HCT116 (cell line): ENCODE measurements around the gene CAPRIN1. TPM values are rescaled to one million over a fixed set of nuclear protein-coding genes. Genes with fewer than 3 reads are reported as not detected.
"Not testable (repeated sequence)": the region's sequence is repeated elsewhere in the genome, so short reads cannot be mapped to it uniquely, and the experiment has no call there.

Experiments
- ATAC-seq: fragments of 200-7000 bp; cut with Tn5 transposase; 2 replicates; pipeline ENCODE4 v1.9.1; 2020; ENCODE audit warnings: mild to moderate bottlenecking, moderate library complexity
- BruUV-seq: library from RNA; stranded (reverse); fragments of 400-500 nt; replicated peaks from 2 replicates; lab custom pipeline; 2021; lab: Mats Ljungman, UMichigan
- CTCF ChIA-PET: fragments of 300-600 bp; sonication (Branson Sonifier 250); formaldehyde crosslinking; loops from one replicate; lab custom pipeline; 2021; ENCODE audit warnings: antibody characterized with exemption; lab: Charles Lee
- POLR2A ChIA-PET: fragments of 300-600, 350-600 bp; sonication (Branson Sonifier 250); formaldehyde crosslinking; loops from one replicate; lab custom pipeline; 2021; ENCODE audit warnings: antibody characterized with exemption; lab: Charles Lee
- RAD21 ChIA-PET, 2 experiments: fragments of 300-600 bp; sonication (Branson Sonifier 250); formaldehyde crosslinking; loops; one replicate each; lab custom pipeline; 2023; ENCODE audit warnings: low total read pairs in 2 of 2; ENCODE audit not compliant: uncharacterized antibody in 2 of 2, unreplicated experiment in 2 of 2, low non-redundant PET in 1 of 2; lab: Charles Lee
- DNase-seq: peaks from one replicate; pipeline ENCODE4 v3.0.0-alpha.2; 2010; ENCODE audit warnings: low read depth, low spot score
- H2AFZ ChIP-seq: fragments of 200-600 bp; shearing (Covaris generic), sonication (generic); 2 replicates; pipeline ENCODE4 v1.6.1; 2017; ENCODE audit warnings: low read depth, mixed run types, mixed read lengths, antibody characterized with exemption, low read length; ENCODE audit not compliant: poor library complexity, severe bottlenecking
- H3K27ac ChIP-seq: 2 replicates; pipeline ENCODE4 v1.5.1; 2012; ENCODE audit warnings: low read depth, low read length
- H3K27me3 ChIP-seq: fragments of 200-600 bp; sonication (generic); 2 replicates; pipeline ENCODE4 v1.6.1; 2016; ENCODE audit warnings: mixed run types, low read length, mixed read lengths; ENCODE audit not compliant: insufficient read depth
- H3K36me3 ChIP-seq, 2 experiments: fragments of 200-500 bp in 1 of 2; fragments of 200-600 bp in 1 of 2; sonication (Bioruptor generic) in 1 of 2; sonication (generic) in 1 of 2; 2 replicates each; pipeline versions ENCODE4 v1.5.1 to v1.6.1; 2014 to 2016; ENCODE audit warnings: low read length in 2 of 2, inconsistent platforms in 1 of 2, mixed read lengths in 1 of 2, mixed run types in 1 of 2; ENCODE audit not compliant: insufficient read depth in 2 of 2, control insufficient read depth in 1 of 2
- H3K4me1 ChIP-seq, 2 experiments: fragments of 200-600 bp in 1 of 2; sonication (generic) in 1 of 2; 2 replicates each; pipeline versions ENCODE4 v1.5.1 to v1.6.1; 2012 to 2017; ENCODE audit warnings: low read length in 2 of 2, inconsistent platforms in 1 of 2, mild to moderate bottlenecking in 1 of 2, mixed read lengths in 1 of 2, mixed run types in 1 of 2, moderate library complexity in 1 of 2; ENCODE audit not compliant: insufficient read depth in 2 of 2, control insufficient read depth in 1 of 2
- H3K4me2 ChIP-seq: fragments of 200-600 bp; sonication (generic); 2 replicates; pipeline ENCODE4 v1.6.1; 2017; ENCODE audit warnings: mixed run types, low read length, mixed read lengths
- H3K4me3 ChIP-seq, 2 experiments: fragments of 200-600 bp in 1 of 2; sonication (generic) in 1 of 2; replicated peaks in 1 of 2; 2 replicates each; pipeline ENCODE4 v1.5.1; 2011 to 2016; ENCODE audit warnings: low read length in 2 of 2, control low read depth in 1 of 2, low read depth in 1 of 2, mild to moderate bottlenecking in 1 of 2, mixed read lengths in 1 of 2, mixed run types in 1 of 2
- H3K79me2 ChIP-seq: fragments of 200-600 bp; sonication (generic); 2 replicates; pipeline ENCODE4 v1.6.1; 2017; ENCODE audit warnings: mild to moderate bottlenecking, mixed run types, low read length, moderate library complexity, mixed read lengths; ENCODE audit not compliant: insufficient read depth
- H3K9ac ChIP-seq: fragments of 200-600 bp; sonication (generic); 2 replicates; pipeline ENCODE4 v1.6.1; 2016; ENCODE audit warnings: low read length, mixed read lengths
- H3K9me2 ChIP-seq: fragments of 200-600 bp; sonication (generic), shearing (Covaris generic); 2 replicates; pipeline ENCODE4 v1.6.1; 2017; ENCODE audit warnings: mixed run types, mild to moderate bottlenecking, moderate library complexity; ENCODE audit not compliant: insufficient read depth
- H3K9me3 ChIP-seq, 2 experiments: fragments of 200-500 bp in 1 of 2; fragments of 200-600 bp in 1 of 2; sonication (Bioruptor generic) in 1 of 2; sonication (generic) in 1 of 2; 2 replicates each; pipeline ENCODE4 v1.6.1; 2014 to 2017; ENCODE audit warnings: low read length in 2 of 2, mixed read lengths in 2 of 2, inconsistent platforms in 1 of 2, low read depth in 1 of 2, mild to moderate bottlenecking in 1 of 2, mixed run types in 1 of 2, moderate library complexity in 1 of 2; ENCODE audit not compliant: control insufficient read depth in 1 of 2, insufficient read depth in 1 of 2
- H4K20me1 ChIP-seq: fragments of 200-600 bp; sonication (generic), shearing (Covaris generic); 2 replicates; pipeline ENCODE4 v1.6.1; 2017; ENCODE audit warnings: mixed run types, mild to moderate bottlenecking, moderate library complexity; ENCODE audit not compliant: insufficient read depth
- CBX3 ChIP-seq: IDR thresholded peaks from 2 replicates; pipeline ENCODE4 v1.6.1; 2012; ENCODE audit warnings: low read depth
- EZH2 ChIP-seq: fragments of 200-600 bp; sonication (generic); IDR thresholded peaks from 2 replicates; pipeline ENCODE4 v1.6.1; 2017; ENCODE audit warnings: antibody characterized with exemption, mixed run types
- FOSL1 ChIP-seq: IDR thresholded peaks from 2 replicates; pipeline ENCODE4 v1.6.1; 2012; ENCODE audit warnings: low read depth
- JUND ChIP-seq: IDR thresholded peaks from 2 replicates; pipeline ENCODE4 v1.6.1; 2012
- SIN3A ChIP-seq: IDR thresholded peaks from 2 replicates; pipeline ENCODE4 v1.6.1; 2012; ENCODE audit warnings: low read depth
- TCF7L2 ChIP-seq: IDR thresholded peaks from 2 replicates; pipeline ENCODE4 v1.7.0; 2011; ENCODE audit warnings: borderline replicate concordance, inconsistent platforms; ENCODE audit not compliant: insufficient read depth, insufficient read length; ENCODE audit errors: extremely low read depth
- intact Hi-C: fragments of 100-400 bp; cut with micrococcal nuclease; formaldehyde crosslinking; loops from 2 replicates; pipeline ENCODE4 v1.10.0; 2022
- total RNA-seq: library from RNA; stranded (reverse); gene quantifications from one replicate; pipeline ENCODE4 v1.2.1, GENCODE V29; 2021; ENCODE audit not compliant: unreplicated experiment

CAPRIN1 gene
- total RNA-seq, 1 experiment from 2014 or later: 285 TPM

- no peak for ATAC-seq
- DNase-seq: no peak
- no peaks in the 10 kb centered on the region for H3K4me1 ChIP-seq
- no peak overlapping the region for H3K4me2 ChIP-seq
- no peak overlapping the region for H2AFZ ChIP-seq
- H3K4me3 ChIP-seq: no peak overlapping the region
- no TSS peak for BruUV-seq
- ChIA-PET RAD21 (no interaction called here), CTCF (no interaction called here), POLR2A (interaction anchor here (1.6 kb wide), 1 partner anchor 13 kb away, joined by 4 read pairs; the partner anchor contains the start of gene NAT10)
- no peak overlapping the region for H3K27ac ChIP-seq
- TF ChIP-seq FOSL1 (no peak), SIN3A (no peak), TCF7L2 (no peak), EZH2 (no peak), JUND (no peak), CBX3 (no peak)
- H3K36me3 ChIP-seq: peaks cover 69 to 83% of the 10 kb centered on the region in 2 experiments
- no peaks in the 10 kb centered on the region for H3K9me2 ChIP-seq
- intact Hi-C loops: no loop called here
- no peaks in the 10 kb centered on the region for H3K27me3 ChIP-seq
- peaks cover 97% of the 10 kb centered on the region for H3K79me2 ChIP-seq
- no peaks in the 10 kb centered on the region for H3K9me3 ChIP-seq
- no peak overlapping the region for H3K9ac ChIP-seq
- H4K20me1 ChIP-seq: peaks cover 15% of the 10 kb centered on the region; the same call in 1 of the 2 replicates
Measured at GRCh38 chr11:34091825-34092224, 40.3 kb downstream of the CAPRIN1 start.

GRCh38 chr11:34094900-34095299 is 43.4 kb downstream of the CAPRIN1 start:
- intact Hi-C loops, RAD21 ChIA-PET: not testable (repeated sequence)
- CTCF ChIA-PET: interaction anchor here (1.2 kb wide), 1 partner anchor 98 kb away, joined by 5 read pairs; no protein-coding TSS in a partner anchor

More at GRCh38 chr11:34094900-34095299, 43.4 kb downstream of the CAPRIN1 start:
- Histone ChIP-seq H4K20me1 (peaks cover 15% of the 10 kb centered on the region; the same call in 1 of the 2 replicates), H3K36me3 (peaks cover 76 to 90% of the 10 kb centered on the region in 2 experiments), H3K79me2 (peaks cover 69% of the 10 kb centered on the region)
- not testable (repeated sequence) for H3K9me2 ChIP-seq, H3K27ac ChIP-seq, H3K4me2 ChIP-seq, H3K4me3 ChIP-seq, ATAC-seq, BruUV-seq, H2AFZ ChIP-seq, H3K9ac ChIP-seq, H3K4me1 ChIP-seq, DNase-seq, H3K27me3 ChIP-seq, H3K9me3 ChIP-seq
- POLR2A ChIA-PET: interaction anchor here (1.2 kb wide), 1 partner anchor 10 kb away, joined by 4 read pairs; the partner anchor contains the start of gene NAT10
